Measurements from ENCODE around the gene CKAP2L.
A peak's percentile ranks its signal among the peaks of the same experiment; 100 is the strongest.

CKAP2L gene

DNA sequence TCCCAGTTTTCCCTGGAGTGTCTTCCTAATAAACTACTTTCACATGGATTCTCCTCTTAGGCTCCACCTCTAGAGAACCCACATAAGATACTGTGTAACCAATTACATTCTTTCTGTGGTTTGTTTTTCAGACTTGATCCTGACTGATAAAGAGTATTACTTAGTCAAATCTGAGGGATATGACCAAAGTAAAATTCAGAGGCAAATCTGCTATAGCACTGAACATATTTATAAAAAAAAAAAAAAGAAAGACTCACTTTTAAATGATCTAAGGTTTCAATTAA, 13.9 kb downstream of the CKAP2L start:
- Histone ChIP-seq H3K36me3 (ENCODE audit: control insufficient read depth, insufficient read depth, low read length) (no peaks in the 10 kb centered on the region), H3K27me3 (replicated peaks; ENCODE audit: control insufficient read depth, insufficient read depth, low read length, poor library complexity, severe bottlenecking) (no peaks in the 10 kb centered on the region), H3K27ac (ENCODE audit: insufficient read depth, low read length, poor library complexity, severe bottlenecking) (no peak overlapping the region), H3K4me1 (ENCODE audit: control insufficient read depth, insufficient read depth, low read length, poor library complexity, severe bottlenecking) (peaks cover 8% of the 10 kb centered on the region), H3K4me3 (ENCODE audit: insufficient read depth, low read depth, low read length, poor library complexity, severe bottlenecking) (no peak overlapping the region), H3K9me3 (ENCODE audit: control insufficient read depth, low read length) (no peaks in the 10 kb centered on the region)
- no peak for DNase-seq

DNA sequence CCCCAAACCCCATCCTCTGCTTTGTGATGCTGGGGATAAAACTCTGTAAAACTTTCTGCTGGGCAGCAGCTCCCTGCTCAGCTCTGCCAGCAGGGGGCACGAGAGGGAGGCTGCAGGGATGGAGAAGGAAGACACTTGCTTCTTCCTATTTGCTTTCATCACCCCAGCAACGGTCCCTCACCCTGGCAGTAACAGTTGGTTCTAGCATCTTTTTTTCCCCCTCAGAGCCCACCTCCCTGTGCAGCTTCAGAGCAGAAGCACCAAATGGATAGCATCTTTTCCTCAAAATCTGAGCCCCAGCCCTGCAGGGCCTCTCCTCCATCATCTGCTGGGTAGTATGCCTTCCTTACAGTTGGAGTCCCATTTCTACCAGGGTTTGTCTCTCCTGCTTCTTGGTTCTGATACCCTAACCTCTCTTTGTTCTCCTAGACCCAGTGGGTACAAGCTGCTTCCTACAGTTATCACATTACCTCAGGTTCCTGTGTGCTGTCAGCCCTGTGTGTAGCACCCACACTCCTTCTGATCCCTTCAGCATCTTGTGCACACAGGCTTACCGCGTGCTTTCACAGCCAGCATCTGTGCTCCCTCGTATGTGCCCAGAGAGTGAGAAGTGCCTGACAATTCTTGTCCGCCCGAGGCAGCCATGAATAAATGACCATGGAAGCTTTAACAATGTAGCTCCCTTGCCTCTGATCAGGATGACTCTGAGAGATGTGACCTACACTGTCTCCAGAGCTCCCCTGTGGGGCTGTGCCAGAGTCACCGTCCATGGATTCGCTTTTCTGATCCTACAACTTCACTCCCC, 14.5 kb downstream of the CKAP2L start:
- Histone ChIP-seq H3K9me3 (ENCODE audit: control insufficient read depth, low read length) (no peaks in the 10 kb centered on the region), H3K27ac (ENCODE audit: insufficient read depth, low read length, poor library complexity, severe bottlenecking) (no peak overlapping the region), H3K36me3 (ENCODE audit: control insufficient read depth, insufficient read depth, low read length) (no peaks in the 10 kb centered on the region), H3K27me3 (replicated peaks; ENCODE audit: control insufficient read depth, insufficient read depth, low read length, poor library complexity, severe bottlenecking) (no peaks in the 10 kb centered on the region), H3K4me3 (ENCODE audit: insufficient read depth, low read depth, low read length, poor library complexity, severe bottlenecking) (no peak overlapping the region), H3K4me1 (ENCODE audit: control insufficient read depth, insufficient read depth, low read length, poor library complexity, severe bottlenecking) (peaks cover 8% of the 10 kb centered on the region)
- peak; percentile 58 to 73 (median 63) for DNase-seq

DNA sequence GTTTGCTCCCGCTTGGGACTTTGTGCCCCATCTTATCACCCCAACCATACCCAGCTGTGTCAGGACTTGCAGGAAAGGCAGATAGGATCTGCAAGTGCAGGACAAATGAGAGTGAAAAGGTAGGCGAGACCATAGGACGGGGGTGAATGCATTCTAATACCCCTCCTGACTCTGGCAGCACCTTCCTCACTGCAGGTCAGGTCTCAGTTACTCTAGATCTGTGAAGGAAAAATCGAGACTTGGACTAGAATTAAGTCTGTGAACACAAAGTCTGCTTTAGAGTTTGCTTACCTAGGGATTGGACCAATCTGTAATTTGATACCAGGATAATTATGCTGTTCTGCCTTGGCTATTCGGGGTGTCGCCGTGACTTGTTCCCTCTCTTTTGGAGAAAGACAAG, 23.9 kb downstream of the CKAP2L start:
- Histone ChIP-seq H3K4me1 (ENCODE audit: control insufficient read depth, insufficient read depth, low read length, poor library complexity, severe bottlenecking) (no peaks in the 10 kb centered on the region), H3K27me3 (replicated peaks; ENCODE audit: control insufficient read depth, insufficient read depth, low read length, poor library complexity, severe bottlenecking) (no peaks in the 10 kb centered on the region), H3K4me3 (ENCODE audit: insufficient read depth, low read depth, low read length, poor library complexity, severe bottlenecking) (no peak overlapping the region), H3K36me3 (ENCODE audit: control insufficient read depth, insufficient read depth, low read length) (no peaks in the 10 kb centered on the region), H3K9me3 (ENCODE audit: control insufficient read depth, low read length) (no peaks in the 10 kb centered on the region), H3K27ac (ENCODE audit: insufficient read depth, low read length, poor library complexity, severe bottlenecking) (no peak overlapping the region)
- no peak for DNase-seq

DNA sequence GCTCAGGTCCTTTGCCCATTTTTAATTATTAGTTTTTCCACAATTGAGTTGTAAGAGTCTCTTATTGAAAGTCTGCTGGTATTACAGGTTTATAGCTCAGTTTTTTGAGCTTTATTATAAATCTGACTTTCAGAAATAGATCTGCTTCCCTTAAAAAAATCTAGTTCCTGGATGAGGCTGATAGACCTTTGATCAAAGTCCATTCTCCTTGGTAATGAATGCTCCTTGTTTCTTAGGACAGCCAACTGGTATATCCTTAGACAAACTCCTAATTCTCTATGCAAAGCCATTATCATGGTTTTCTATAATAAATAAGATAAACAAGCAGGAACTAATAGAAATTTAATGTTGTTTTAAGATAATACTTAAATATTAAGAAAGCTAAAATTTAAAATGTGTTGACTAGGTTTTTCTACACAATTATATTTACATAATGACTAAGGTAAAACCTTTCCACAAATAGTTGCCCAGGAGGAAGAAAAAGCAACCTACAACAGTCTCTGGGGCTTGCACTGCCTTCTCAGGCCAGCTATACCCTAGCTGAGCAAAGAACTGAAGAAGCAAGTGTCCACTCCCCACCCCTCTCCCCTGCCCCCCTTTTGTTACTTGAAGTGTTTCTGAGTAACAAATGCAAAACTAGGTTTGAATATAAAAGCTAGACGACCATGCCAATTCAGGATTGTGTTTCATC, 26.7 kb downstream of the CKAP2L start:
- Histone ChIP-seq H3K27ac (ENCODE audit: insufficient read depth, low read length, poor library complexity, severe bottlenecking) (no peak overlapping the region), H3K27me3 (replicated peaks; ENCODE audit: control insufficient read depth, insufficient read depth, low read length, poor library complexity, severe bottlenecking) (no peaks in the 10 kb centered on the region), H3K4me3 (ENCODE audit: insufficient read depth, low read depth, low read length, poor library complexity, severe bottlenecking) (no peak overlapping the region), H3K9me3 (ENCODE audit: control insufficient read depth, low read length) (no peaks in the 10 kb centered on the region), H3K4me1 (ENCODE audit: control insufficient read depth, insufficient read depth, low read length, poor library complexity, severe bottlenecking) (no peaks in the 10 kb centered on the region), H3K36me3 (ENCODE audit: control insufficient read depth, insufficient read depth, low read length) (no peaks in the 10 kb centered on the region)
- DNase-seq: no peak

DNA sequence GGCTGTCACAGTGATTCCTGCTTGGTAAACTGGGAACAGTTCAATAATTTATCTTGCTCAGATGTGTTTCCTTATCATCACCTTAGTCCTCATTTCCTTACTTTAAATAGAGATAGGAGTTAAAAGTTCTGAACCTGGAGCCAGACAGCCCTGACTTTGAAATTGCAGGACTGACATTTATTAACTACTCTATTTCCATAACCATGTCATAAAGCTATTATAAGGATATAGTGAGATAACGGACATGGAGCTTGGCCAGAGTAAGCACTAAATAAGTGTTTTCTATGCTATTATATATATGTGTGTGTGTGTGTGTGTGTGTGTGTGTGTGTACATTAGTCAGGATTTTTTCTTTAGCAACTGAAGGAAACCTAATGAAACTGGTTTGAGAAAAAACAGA, 30.5 kb downstream of the CKAP2L start:
- Histone ChIP-seq H3K27ac (ENCODE audit: insufficient read depth, low read length, poor library complexity, severe bottlenecking) (no peak overlapping the region), H3K4me3 (ENCODE audit: insufficient read depth, low read depth, low read length, poor library complexity, severe bottlenecking) (no peak overlapping the region), H3K36me3 (ENCODE audit: control insufficient read depth, insufficient read depth, low read length) (no peaks in the 10 kb centered on the region), H3K4me1 (ENCODE audit: control insufficient read depth, insufficient read depth, low read length, poor library complexity, severe bottlenecking) (no peaks in the 10 kb centered on the region), H3K27me3 (replicated peaks; ENCODE audit: control insufficient read depth, insufficient read depth, low read length, poor library complexity, severe bottlenecking) (no peaks in the 10 kb centered on the region), H3K9me3 (ENCODE audit: control insufficient read depth, low read length) (no peaks in the 10 kb centered on the region)
- DNase-seq: no peak

DNA sequence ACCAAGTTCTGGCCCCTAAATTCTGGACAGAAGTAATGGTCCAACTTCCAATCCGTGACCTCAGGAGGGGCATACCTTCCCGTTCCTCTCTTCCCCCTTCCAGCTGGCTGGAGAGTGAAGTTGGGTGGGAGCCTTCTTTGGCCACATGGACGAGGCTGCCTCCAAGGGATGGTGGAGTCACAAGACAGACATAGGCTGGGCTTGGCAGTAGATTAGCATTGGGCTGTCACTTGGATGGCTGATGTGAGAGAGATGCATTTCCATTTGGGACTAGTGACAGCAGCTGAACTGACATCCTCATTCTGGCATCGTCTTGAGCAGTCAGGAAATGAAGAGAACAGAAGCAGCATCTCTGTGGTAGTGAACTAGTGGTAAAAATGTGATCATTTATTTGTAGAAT, 31.0 kb downstream of the CKAP2L start:
- Histone ChIP-seq H3K27ac (ENCODE audit: insufficient read depth, low read length, poor library complexity, severe bottlenecking) (no peak overlapping the region), H3K9me3 (ENCODE audit: control insufficient read depth, low read length) (no peaks in the 10 kb centered on the region), H3K4me1 (ENCODE audit: control insufficient read depth, insufficient read depth, low read length, poor library complexity, severe bottlenecking) (no peaks in the 10 kb centered on the region), H3K4me3 (ENCODE audit: insufficient read depth, low read depth, low read length, poor library complexity, severe bottlenecking) (no peak overlapping the region), H3K27me3 (replicated peaks; ENCODE audit: control insufficient read depth, insufficient read depth, low read length, poor library complexity, severe bottlenecking) (no peaks in the 10 kb centered on the region), H3K36me3 (ENCODE audit: control insufficient read depth, insufficient read depth, low read length) (no peaks in the 10 kb centered on the region)
- no peak for DNase-seq

DNA sequence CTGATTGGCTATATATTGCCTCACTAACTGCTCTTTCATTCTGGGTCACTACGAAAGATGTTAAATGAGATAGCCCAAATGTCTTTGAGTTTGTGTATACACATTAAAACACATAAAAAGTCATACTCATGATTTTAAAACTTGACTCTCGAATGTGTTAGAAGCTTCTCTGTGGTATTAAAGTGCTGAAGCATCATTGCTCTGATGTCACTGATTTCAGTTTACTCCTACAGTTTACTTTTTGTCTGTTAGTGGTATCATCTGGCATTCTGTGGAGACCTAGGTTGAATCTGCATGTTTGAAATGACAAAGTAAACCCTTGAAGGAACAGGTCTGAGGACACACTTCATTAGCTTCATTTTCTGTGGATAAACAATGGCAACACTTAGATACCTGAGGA, 32.9 kb downstream of the CKAP2L start:
- Histone ChIP-seq H3K9me3 (ENCODE audit: control insufficient read depth, low read length) (no peaks in the 10 kb centered on the region), H3K27ac (ENCODE audit: insufficient read depth, low read length, poor library complexity, severe bottlenecking) (no peak overlapping the region), H3K4me1 (ENCODE audit: control insufficient read depth, insufficient read depth, low read length, poor library complexity, severe bottlenecking) (no peaks in the 10 kb centered on the region), H3K4me3 (ENCODE audit: insufficient read depth, low read depth, low read length, poor library complexity, severe bottlenecking) (no peak overlapping the region), H3K36me3 (ENCODE audit: control insufficient read depth, insufficient read depth, low read length) (no peaks in the 10 kb centered on the region), H3K27me3 (replicated peaks; ENCODE audit: control insufficient read depth, insufficient read depth, low read length, poor library complexity, severe bottlenecking) (no peaks in the 10 kb centered on the region)
- DNase-seq: no peak

DNA sequence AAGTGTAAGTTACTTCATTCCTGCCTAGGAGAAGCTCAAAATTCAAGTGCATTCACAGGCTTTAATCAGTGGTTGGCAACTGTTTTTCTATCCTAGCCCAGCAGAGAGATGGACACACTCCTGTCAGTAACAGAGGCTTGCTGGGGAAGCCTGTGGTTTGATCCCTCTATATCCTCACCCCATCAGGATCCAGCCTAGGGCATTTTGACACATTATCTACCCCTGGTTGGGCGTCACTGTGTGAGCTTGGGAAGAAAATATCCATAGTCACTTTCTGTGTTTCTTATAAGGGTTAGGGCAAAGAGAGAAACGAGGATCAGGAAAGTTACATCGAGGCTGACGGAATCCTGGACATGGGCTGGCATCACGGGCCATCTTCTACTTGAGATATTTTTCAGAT, 33.6 kb downstream of the CKAP2L start:
- no peaks in the 10 kb centered on the region for H3K36me3 ChIP-seq (ENCODE audit: control insufficient read depth, insufficient read depth, low read length)
- no peak overlapping the region for H3K4me3 ChIP-seq (ENCODE audit: insufficient read depth, low read depth, low read length, poor library complexity, severe bottlenecking)
- H3K4me1 ChIP-seq (ENCODE audit: control insufficient read depth, insufficient read depth, low read length, poor library complexity, severe bottlenecking): no peaks in the 10 kb centered on the region
- no peak for DNase-seq
- H3K27me3 ChIP-seq (replicated peaks; ENCODE audit: control insufficient read depth, insufficient read depth, low read length, poor library complexity, severe bottlenecking): no peaks in the 10 kb centered on the region
- H3K27ac ChIP-seq (ENCODE audit: insufficient read depth, low read length, poor library complexity, severe bottlenecking): no peak overlapping the region
- no peaks in the 10 kb centered on the region for H3K9me3 ChIP-seq (ENCODE audit: control insufficient read depth, low read length)

DNA sequence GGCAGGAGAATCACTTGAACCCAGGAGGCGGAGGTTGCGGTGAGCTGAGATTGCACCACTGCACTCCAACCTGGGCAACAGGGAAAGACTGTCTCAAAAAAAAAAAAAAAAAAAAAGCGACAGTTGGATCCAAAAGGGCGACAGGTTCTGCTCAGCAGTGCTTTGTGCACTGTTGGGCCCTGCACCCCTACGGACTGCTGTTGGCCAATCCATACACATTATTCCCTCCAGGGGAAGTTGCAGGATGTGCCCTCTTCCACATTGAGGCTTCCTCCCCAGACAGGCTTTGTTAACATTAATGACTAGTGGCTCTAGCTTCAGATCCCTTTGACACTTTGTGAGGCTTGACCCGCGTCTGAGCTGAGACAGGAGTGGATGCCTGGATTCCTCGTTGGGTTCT, 34.2 kb downstream of the CKAP2L start:
- Histone ChIP-seq H3K4me1 (ENCODE audit: control insufficient read depth, insufficient read depth, low read length, poor library complexity, severe bottlenecking) (no peaks in the 10 kb centered on the region), H3K27me3 (replicated peaks; ENCODE audit: control insufficient read depth, insufficient read depth, low read length, poor library complexity, severe bottlenecking) (no peaks in the 10 kb centered on the region), H3K27ac (ENCODE audit: insufficient read depth, low read length, poor library complexity, severe bottlenecking) (no peak overlapping the region), H3K4me3 (ENCODE audit: insufficient read depth, low read depth, low read length, poor library complexity, severe bottlenecking) (no peak overlapping the region), H3K36me3 (ENCODE audit: control insufficient read depth, insufficient read depth, low read length) (no peaks in the 10 kb centered on the region), H3K9me3 (ENCODE audit: control insufficient read depth, low read length) (no peaks in the 10 kb centered on the region)
- DNase-seq: no peak

DNA sequence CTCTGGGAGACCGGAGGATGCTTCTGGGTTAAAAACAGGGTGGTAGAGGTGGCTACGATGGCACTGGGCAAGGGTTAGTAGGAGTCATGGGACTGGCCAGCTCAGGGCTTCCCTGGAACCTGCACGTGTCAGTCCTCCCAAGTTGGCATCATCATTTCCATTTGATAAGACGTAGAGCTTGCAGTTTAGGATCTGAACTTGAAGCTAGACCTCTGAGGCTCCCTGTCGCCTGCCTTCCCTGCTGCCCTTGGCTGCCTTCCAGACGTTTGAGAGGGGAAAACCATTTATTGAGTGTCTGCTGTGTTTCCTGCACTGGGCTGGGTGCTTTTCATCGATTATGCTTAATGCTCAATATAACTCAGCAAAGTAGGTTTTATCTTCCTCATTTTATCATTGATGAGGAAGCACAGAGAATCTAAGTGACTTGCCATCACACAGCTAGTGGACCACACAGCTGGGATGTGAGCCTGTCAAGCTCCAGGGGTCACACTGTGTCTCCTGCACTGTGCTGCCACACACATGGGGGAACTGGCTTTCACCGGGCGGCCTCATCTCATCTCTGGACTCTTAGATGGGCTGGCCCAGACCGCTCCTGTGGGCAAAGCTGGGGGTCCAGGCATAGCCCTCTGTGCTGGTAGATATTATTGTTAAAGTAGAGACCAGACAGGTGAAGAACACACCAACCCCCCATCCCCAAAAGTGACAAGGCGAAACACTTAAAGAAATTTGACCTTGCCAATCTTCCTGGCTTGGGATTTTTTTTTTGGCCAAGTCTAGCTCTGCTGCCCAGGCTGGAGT, 35.8 kb downstream of the CKAP2L start:
- Histone ChIP-seq H3K36me3 (ENCODE audit: control insufficient read depth, insufficient read depth, low read length) (no peaks in the 10 kb centered on the region), H3K4me1 (ENCODE audit: control insufficient read depth, insufficient read depth, low read length, poor library complexity, severe bottlenecking) (no peaks in the 10 kb centered on the region), H3K27me3 (replicated peaks; ENCODE audit: control insufficient read depth, insufficient read depth, low read length, poor library complexity, severe bottlenecking) (no peaks in the 10 kb centered on the region), H3K4me3 (ENCODE audit: insufficient read depth, low read depth, low read length, poor library complexity, severe bottlenecking) (no peak overlapping the region), H3K27ac (ENCODE audit: insufficient read depth, low read length, poor library complexity, severe bottlenecking) (no peak overlapping the region), H3K9me3 (ENCODE audit: control insufficient read depth, low read length) (no peaks in the 10 kb centered on the region)
- no peak for DNase-seq

Data from effector memory CD4-positive, alpha-beta T cell (primary cell).